ENCODE data around the gene ATP1A4.

Gene ATP1A4

DNA sequence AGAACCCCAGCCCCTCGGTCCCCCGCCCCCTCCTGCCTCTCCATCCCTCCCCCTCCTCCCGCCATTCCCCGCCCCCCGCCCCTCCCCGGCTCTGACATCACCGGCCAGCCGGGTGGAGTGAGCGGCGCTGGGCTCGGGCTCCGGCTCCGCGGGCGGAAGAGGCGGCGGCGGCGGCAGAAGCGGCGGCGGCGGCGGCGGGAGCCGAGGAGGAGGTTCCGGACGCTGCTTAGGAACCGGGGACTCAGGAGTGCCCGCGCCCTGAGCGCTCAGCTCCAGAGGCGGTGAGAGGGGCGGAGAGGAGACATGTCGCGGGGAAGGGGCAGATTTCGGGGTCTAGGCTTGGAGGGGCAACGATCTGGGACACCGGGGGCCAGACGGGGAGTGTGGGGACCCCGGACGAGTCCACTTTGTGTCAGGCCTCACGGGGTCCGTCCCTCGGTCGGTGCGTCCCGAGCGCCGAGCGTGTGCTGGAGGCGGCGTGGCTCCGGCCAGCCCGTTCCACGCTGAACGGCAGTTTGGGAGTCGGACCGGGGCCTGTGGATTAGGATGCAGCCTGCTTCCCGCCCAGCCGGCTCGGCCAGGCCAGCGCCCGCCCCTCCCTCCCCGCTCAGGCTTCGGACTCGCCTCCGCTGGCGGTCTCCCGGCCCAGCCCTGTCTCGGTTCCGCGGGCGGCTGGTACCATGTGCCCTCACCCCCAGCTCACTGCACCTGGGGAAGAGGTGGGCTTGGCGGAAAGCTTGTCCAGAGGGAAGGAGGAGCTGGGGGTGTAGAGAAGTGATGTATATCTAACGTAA, 54.0 kb downstream of the ATP1A4 start, which contains the start of gene PEA15:
Gene PEA15 (plus strand): TSS at position 143 of the 794 bp plus-strand sequence. CDS start 6,161 bp downstream, outside the sequence.
- ATAC-seq: peak; percentile 75
- TF ChIP-seq ZNF70 (CRISPR knock-in tag; IDR thresholded peaks at IDR 0.05): no peak
- TF ChIP-seq, protein P1, sequence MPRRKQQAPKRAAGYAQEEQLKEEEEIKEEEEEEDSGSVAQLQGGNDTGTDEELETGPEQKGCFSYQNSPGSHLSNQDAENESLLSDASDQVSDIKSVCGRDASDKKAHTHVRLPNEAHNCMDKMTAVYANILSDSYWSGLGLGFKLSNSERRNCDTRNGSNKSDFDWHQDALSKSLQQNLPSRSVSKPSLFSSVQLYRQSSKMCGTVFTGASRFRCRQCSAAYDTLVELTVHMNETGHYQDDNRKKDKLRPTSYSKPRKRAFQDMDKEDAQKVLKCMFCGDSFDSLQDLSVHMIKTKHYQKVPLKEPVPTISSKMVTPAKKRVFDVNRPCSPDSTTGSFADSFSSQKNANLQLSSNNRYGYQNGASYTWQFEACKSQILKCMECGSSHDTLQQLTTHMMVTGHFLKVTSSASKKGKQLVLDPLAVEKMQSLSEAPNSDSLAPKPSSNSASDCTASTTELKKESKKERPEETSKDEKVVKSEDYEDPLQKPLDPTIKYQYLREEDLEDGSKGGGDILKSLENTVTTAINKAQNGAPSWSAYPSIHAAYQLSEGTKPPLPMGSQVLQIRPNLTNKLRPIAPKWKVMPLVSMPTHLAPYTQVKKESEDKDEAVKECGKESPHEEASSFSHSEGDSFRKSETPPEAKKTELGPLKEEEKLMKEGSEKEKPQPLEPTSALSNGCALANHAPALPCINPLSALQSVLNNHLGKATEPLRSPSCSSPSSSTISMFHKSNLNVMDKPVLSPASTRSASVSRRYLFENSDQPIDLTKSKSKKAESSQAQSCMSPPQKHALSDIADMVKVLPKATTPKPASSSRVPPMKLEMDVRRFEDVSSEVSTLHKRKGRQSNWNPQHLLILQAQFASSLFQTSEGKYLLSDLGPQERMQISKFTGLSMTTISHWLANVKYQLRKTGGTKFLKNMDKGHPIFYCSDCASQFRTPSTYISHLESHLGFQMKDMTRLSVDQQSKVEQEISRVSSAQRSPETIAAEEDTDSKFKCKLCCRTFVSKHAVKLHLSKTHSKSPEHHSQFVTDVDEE (CRISPR knock-in tag; IDR thresholded peaks at IDR 0.05): no peak
- TF ChIP-seq TCF4 (CRISPR knock-in tag; IDR thresholded peaks at IDR 0.05; ENCODE audit: borderline replicate concordance): no peak
- TF ChIP-seq ISL1 (CRISPR knock-in tag; IDR thresholded peaks at IDR 0.05): no peak
- no peak for TF ChIP-seq SNAI2 (CRISPR knock-in tag; IDR thresholded peaks at IDR 0.05)
- TF ChIP-seq ZFP3 (CRISPR knock-in tag; IDR thresholded peaks at IDR 0.05): no peak
- no peak for TF ChIP-seq BACH2 (CRISPR knock-in tag; IDR thresholded peaks at IDR 0.05; ENCODE audit: borderline replicate concordance)
- no peak for TF ChIP-seq OSR1 (CRISPR knock-in tag; IDR thresholded peaks at IDR 0.05)
- no peak for TF ChIP-seq ZNF8 (CRISPR knock-in tag; IDR thresholded peaks at IDR 0.05)
- no peak for TF ChIP-seq ZFP30 (CRISPR knock-in tag; IDR thresholded peaks at IDR 0.05)
- TF ChIP-seq, protein P2, sequence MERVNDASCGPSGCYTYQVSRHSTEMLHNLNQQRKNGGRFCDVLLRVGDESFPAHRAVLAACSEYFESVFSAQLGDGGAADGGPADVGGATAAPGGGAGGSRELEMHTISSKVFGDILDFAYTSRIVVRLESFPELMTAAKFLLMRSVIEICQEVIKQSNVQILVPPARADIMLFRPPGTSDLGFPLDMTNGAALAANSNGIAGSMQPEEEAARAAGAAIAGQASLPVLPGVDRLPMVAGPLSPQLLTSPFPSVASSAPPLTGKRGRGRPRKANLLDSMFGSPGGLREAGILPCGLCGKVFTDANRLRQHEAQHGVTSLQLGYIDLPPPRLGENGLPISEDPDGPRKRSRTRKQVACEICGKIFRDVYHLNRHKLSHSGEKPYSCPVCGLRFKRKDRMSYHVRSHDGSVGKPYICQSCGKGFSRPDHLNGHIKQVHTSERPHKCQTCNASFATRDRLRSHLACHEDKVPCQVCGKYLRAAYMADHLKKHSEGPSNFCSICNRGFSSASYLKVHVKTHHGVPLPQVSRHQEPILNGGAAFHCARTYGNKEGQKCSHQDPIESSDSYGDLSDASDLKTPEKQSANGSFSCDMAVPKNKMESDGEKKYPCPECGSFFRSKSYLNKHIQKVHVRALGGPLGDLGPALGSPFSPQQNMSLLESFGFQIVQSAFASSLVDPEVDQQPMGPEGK (CRISPR knock-in tag; IDR thresholded peaks at IDR 0.05; ENCODE audit: borderline replicate concordance): no peak
- no peak for TF ChIP-seq GLIS3 (CRISPR knock-in tag; IDR thresholded peaks at IDR 0.05)
- TF ChIP-seq, protein P3, sequence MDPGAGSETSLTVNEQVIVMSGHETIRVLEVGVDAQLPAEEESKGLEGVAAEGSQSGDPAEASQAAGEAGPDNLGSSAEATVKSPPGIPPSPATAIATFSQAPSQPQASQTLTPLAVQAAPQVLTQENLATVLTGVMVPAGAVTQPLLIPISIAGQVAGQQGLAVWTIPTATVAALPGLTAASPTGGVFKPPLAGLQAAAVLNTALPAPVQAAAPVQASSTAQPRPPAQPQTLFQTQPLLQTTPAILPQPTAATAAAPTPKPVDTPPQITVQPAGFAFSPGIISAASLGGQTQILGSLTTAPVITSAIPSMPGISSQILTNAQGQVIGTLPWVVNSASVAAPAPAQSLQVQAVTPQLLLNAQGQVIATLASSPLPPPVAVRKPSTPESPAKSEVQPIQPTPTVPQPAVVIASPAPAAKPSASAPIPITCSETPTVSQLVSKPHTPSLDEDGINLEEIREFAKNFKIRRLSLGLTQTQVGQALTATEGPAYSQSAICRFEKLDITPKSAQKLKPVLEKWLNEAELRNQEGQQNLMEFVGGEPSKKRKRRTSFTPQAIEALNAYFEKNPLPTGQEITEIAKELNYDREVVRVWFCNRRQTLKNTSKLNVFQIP (CRISPR knock-in tag; IDR thresholded peaks at IDR 0.05; ENCODE audit: borderline replicate concordance, low read depth): no peak

DNA sequence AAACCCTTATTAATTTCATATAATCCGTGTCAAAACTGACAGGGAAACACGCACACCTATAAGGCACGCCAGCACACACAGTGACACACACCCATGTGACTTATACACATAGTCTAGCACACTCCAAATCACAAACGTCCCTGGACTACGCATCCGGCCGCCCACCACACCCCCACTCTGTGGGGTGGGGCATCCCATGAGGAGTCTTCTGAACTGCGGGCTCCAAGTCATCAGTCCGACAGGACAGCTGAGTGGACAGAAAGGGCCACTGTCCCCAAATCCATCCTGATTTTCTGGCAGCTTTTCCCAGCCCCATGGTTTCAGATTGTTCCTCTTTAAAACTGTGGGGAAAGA, 54.6 kb downstream of the ATP1A4 start:
- TF ChIP-seq ZFP30 (CRISPR knock-in tag; IDR thresholded peaks at IDR 0.05): no peak
- TF ChIP-seq, protein P4, sequence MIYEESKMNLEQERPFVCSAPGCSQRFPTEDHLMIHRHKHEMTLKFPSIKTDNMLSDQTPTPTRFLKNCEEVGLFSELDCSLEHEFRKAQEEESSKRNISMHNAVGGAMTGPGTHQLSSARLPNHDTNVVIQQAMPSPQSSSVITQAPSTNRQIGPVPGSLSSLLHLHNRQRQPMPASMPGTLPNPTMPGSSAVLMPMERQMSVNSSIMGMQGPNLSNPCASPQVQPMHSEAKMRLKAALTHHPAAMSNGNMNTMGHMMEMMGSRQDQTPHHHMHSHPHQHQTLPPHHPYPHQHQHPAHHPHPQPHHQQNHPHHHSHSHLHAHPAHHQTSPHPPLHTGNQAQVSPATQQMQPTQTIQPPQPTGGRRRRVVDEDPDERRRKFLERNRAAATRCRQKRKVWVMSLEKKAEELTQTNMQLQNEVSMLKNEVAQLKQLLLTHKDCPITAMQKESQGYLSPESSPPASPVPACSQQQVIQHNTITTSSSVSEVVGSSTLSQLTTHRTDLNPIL (CRISPR knock-in tag; IDR thresholded peaks at IDR 0.05; ENCODE audit: low read depth): no peak
- TF ChIP-seq ZNF8 (CRISPR knock-in tag; IDR thresholded peaks at IDR 0.05): no peak
- TF ChIP-seq GLIS3 (CRISPR knock-in tag; IDR thresholded peaks at IDR 0.05): no peak
- peak; percentile 59 for ATAC-seq

DNA sequence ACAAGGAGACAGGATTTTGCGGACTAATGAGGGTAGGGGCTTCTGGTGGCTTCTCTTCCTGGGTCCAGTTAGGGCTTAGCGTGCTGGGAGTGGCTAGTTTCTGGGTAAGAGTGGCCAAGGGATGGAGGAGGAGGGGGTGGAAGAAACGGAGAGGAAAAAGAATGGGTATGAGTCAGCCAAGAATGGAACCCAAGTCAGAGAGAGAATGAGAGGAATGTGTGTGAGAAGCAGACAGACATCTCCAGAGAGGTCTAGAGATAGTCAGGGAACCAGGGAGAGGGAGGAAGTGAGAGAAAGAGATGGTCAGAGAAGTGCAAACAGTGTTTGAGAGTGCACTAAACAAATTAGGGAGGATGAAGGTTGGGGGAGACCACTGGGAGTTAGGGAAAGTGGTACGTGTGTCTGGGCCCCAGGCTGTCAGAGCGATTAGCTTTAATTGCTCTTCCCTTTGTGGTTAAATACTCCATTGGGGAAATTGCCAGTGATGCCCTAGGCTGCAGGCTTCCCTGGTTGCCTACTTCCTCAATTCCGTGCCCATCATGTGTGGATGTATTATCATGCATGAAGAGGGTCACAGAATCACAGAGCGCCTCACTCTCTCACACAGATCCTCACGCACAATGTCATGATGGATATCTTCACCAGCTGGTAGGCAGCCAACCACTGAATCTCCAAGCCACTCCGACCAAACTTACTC, 55.2 kb downstream of the ATP1A4 start:
- peak; percentile 88 for ATAC-seq
- TF ChIP-seq, protein P2 (CRISPR knock-in tag; IDR thresholded peaks at IDR 0.05; ENCODE audit: borderline replicate concordance): no peak
- TF ChIP-seq, protein P1 (CRISPR knock-in tag; IDR thresholded peaks at IDR 0.05): no peak
- TF ChIP-seq GLIS3 (CRISPR knock-in tag; IDR thresholded peaks at IDR 0.05) (no peak), ZNF565 (CRISPR knock-in tag; conservative IDR thresholded peaks at IDR 0.05; ENCODE audit: low read depth) (no peak), SNAI2 (CRISPR knock-in tag; IDR thresholded peaks at IDR 0.05) (no peak), ARNTL (CRISPR knock-in tag; IDR thresholded peaks at IDR 0.05; ENCODE audit: borderline replicate concordance, low read depth) (no peak), BACH2 (CRISPR knock-in tag; IDR thresholded peaks at IDR 0.05; ENCODE audit: borderline replicate concordance) (no peak), ZFP30 (CRISPR knock-in tag; IDR thresholded peaks at IDR 0.05) (no peak), TCF4 (CRISPR knock-in tag; IDR thresholded peaks at IDR 0.05; ENCODE audit: borderline replicate concordance) (no peak), RARB (CRISPR knock-in tag; IDR thresholded peaks at IDR 0.05) (no peak), PPARA (CRISPR knock-in tag; IDR thresholded peaks at IDR 0.05; ENCODE audit: borderline replicate concordance) (no peak), ZNF70 (CRISPR knock-in tag; IDR thresholded peaks at IDR 0.05) (no peak), TOX (CRISPR knock-in tag; IDR thresholded peaks at IDR 0.05; ENCODE audit: borderline replicate concordance) (no peak), CSDC2 (CRISPR knock-in tag; IDR thresholded peaks at IDR 0.05) (no peak)
- TF ChIP-seq, protein P5, sequence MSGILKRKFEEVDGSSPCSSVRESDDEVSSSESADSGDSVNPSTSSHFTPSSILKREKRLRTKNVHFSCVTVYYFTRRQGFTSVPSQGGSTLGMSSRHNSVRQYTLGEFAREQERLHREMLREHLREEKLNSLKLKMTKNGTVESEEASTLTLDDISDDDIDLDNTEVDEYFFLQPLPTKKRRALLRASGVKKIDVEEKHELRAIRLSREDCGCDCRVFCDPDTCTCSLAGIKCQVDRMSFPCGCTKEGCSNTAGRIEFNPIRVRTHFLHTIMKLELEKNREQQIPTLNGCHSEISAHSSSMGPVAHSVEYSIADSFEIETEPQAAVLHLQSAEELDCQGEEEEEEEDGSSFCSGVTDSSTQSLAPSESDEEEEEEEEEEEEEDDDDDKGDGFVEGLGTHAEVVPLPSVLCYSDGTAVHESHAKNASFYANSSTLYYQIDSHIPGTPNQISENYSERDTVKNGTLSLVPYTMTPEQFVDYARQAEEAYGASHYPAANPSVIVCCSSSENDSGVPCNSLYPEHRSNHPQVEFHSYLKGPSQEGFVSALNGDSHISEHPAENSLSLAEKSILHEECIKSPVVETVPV (CRISPR knock-in tag; IDR thresholded peaks at IDR 0.05): no peak

Data from SK-N-SH treated with all-trans-retinoic acid at 6 μM for 48 hours (cell line).